OCI-LY3 (cell line): ENCODE measurements around the gene NFIB.

Source experiments
- H2AFZ ChIP-seq: fragments of 200-600, 300-600 bp; shearing (Covaris generic); 2 replicates; pipeline ENCODE4 v1.6.0; 2014; ENCODE audit warnings: antibody characterized with exemption, low read depth, low read length
- H3K27ac ChIP-seq: fragments of 200-600, 300-600 bp; sonication (generic); 2 replicates; pipeline ENCODE4 v1.5.1; 2014; ENCODE audit warnings: mild to moderate bottlenecking, low read length, moderate library complexity, mixed read lengths
- H3K27me3 ChIP-seq: fragments of 200-600, 300-600 bp; sonication (generic); 2 replicates; pipeline ENCODE4 v1.6.1; 2014; ENCODE audit warnings: low read depth, low read length, mixed read lengths
- H3K36me3 ChIP-seq: fragments of 200-600, 300-600 bp; sonication (generic); replicated peaks from 2 replicates; pipeline ENCODE3; 2014; ENCODE audit warnings: low read depth, low read length, mixed read lengths
- H3K4me1 ChIP-seq: fragments of 300-600, 200-600 bp; sonication (generic); 2 replicates; pipeline ENCODE4 v1.6.1; 2014; ENCODE audit warnings: low read length, mixed read lengths
- H3K4me2 ChIP-seq: fragments of 200-600, 300-600 bp; sonication (generic); 2 replicates; pipeline ENCODE4 v1.6.1; 2014; ENCODE audit warnings: low read length, mixed read lengths
- H3K4me3 ChIP-seq: fragments of 300-600, 200-600 bp; sonication (generic); 2 replicates; pipeline ENCODE4 v1.5.1; 2014; ENCODE audit warnings: antibody characterized with exemption, mild to moderate bottlenecking, low read length, moderate library complexity
- H3K79me2 ChIP-seq: fragments of 300-600, 200-600 bp; shearing (Covaris generic); 2 replicates; pipeline ENCODE4 v1.6.1; 2014; ENCODE audit warnings: mild to moderate bottlenecking, low read length, mixed read lengths
- H3K9ac ChIP-seq: fragments of 300-600, 200-600 bp; shearing (Covaris generic); 2 replicates; pipeline ENCODE4 v1.6.0; 2014; ENCODE audit warnings: mild to moderate bottlenecking, low read length, moderate library complexity
- H3K9me3 ChIP-seq: fragments of 200-600, 300-600 bp; shearing (Covaris generic); 2 replicates; pipeline ENCODE4 v1.6.1; 2014; ENCODE audit warnings: low read length, mixed read lengths; ENCODE audit not compliant: insufficient read depth
- H4K20me1 ChIP-seq: fragments of 200-600, 300-600 bp; sonication (generic); 2 replicates; pipeline ENCODE4 v1.6.1; 2016; ENCODE audit warnings: low read length, mixed read lengths; ENCODE audit not compliant: insufficient read depth
- CTCF ChIP-seq: fragments of 200-600, 300-600 bp; sonication (generic); IDR thresholded peaks from 2 replicates; pipeline ENCODE4 v1.5.1; 2014; ENCODE audit warnings: antibody characterized with exemption, low read length, low read depth
- EZH2phosphoT487 ChIP-seq: fragments of 200-600 bp; shearing (Covaris generic); IDR thresholded peaks from 2 replicates; pipeline ENCODE4 v1.6.1; 2018; ENCODE audit warnings: antibody characterized with exemption, mixed run types, low read depth

NFIB gene

GRCh38 chr9:14141699-14142098 is 172.2 kb downstream of the NFIB start:
- H3K4me2 ChIP-seq: no peak overlapping the region
- no peaks in the 10 kb centered on the region for H4K20me1 ChIP-seq
- H3K79me2 ChIP-seq: no peaks in the 10 kb centered on the region
- no peaks in the 10 kb centered on the region for H3K36me3 ChIP-seq
- H3K4me1 ChIP-seq: peaks cover 4% of the 10 kb centered on the region
- no peak overlapping the region for H3K4me3 ChIP-seq
- H3K9me3 ChIP-seq: no peaks in the 10 kb centered on the region
- H3K9ac ChIP-seq: no peak overlapping the region
- H3K27me3 ChIP-seq: no peaks in the 10 kb centered on the region
- no peak for TF ChIP-seq EZH2phosphoT487
- no peak for TF ChIP-seq CTCF
- no peak overlapping the region for H2AFZ ChIP-seq
- no peak overlapping the region for H3K27ac ChIP-seq

- Histone ChIP-seq H3K27me3 (peaks cover 10% of the 10 kb centered on the region; the same call in 1 of the 2 replicates), H2AFZ (no peak overlapping the region), H4K20me1 (no peaks in the 10 kb centered on the region), H3K79me2 (no peaks in the 10 kb centered on the region), H3K9me3 (no peaks in the 10 kb centered on the region), H3K36me3 (no peaks in the 10 kb centered on the region), H3K9ac (no peak overlapping the region), H3K4me3 (no peak overlapping the region), H3K4me2 (no peak overlapping the region), H3K27ac (no peak overlapping the region), H3K4me1 (peaks cover 4% of the 10 kb centered on the region)
- TF ChIP-seq CTCF (no peak), EZH2phosphoT487 (no peak)
Observed at GRCh38 chr9:14140096-14140697, 173.7 kb downstream of the NFIB start.

- H3K79me2 ChIP-seq: no peaks in the 10 kb centered on the region
- H2AFZ ChIP-seq: no peak overlapping the region
- no peak overlapping the region for H3K9ac ChIP-seq
- H3K4me2 ChIP-seq: no peak overlapping the region
- H3K4me1 ChIP-seq: peaks cover 4% of the 10 kb centered on the region
- H3K4me3 ChIP-seq: no peak overlapping the region
- no peaks in the 10 kb centered on the region for H4K20me1 ChIP-seq
- peaks cover 10% of the 10 kb centered on the region; the same call in 1 of the 2 replicates for H3K27me3 ChIP-seq
- no peak overlapping the region for H3K27ac ChIP-seq
- no peak for TF ChIP-seq EZH2phosphoT487
- no peak for TF ChIP-seq CTCF
- no peaks in the 10 kb centered on the region for H3K9me3 ChIP-seq
- no peaks in the 10 kb centered on the region for H3K36me3 ChIP-seq
Observed at GRCh38 chr9:14139287-14139686, 174.7 kb downstream of the NFIB start.

DNA sequence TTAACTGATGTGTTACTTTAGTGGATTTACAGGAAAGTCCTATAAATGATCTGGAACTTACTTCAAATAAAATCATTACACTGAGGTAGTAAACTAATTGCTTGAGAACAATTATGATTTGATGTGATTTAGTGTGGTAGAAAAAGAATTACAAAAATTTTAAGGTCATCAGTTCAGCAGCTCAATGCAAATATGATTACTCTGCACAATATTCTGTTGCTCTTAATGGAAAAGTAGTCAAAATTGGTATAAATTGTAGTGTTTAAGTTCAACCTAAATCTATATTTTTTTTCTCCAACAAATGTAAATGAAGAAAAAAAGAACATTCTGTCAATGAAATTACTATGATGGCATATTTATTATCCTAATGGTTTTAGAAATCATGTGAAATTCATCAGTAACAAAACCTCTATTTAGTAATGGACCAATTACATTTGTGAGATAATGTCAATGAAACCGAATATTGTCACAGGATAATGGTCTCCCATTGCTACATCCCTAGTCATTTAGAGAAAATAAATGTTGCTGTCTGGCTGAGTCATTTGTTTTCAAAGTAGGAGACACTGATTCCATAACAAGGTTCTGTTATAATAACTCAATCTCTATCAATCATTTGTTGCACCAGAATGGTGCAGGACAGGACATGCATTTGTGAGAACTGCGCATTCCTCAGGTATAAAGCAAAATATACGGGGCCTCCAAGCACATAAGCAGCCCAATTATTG is 177.1 kb downstream of the NFIB start:
- H4K20me1 ChIP-seq: no peaks in the 10 kb centered on the region
- no peak for TF ChIP-seq EZH2phosphoT487
- no peak for TF ChIP-seq CTCF
- no peaks in the 10 kb centered on the region for H3K36me3 ChIP-seq

More for the DNA sequence above, 177.1 kb downstream of the NFIB start:
- no peaks in the 10 kb centered on the region for H3K79me2 ChIP-seq
- H3K9ac ChIP-seq: no peak overlapping the region
- peaks cover 10% of the 10 kb centered on the region; the same call in 1 of the 2 replicates for H3K27me3 ChIP-seq
- H3K9me3 ChIP-seq: no peaks in the 10 kb centered on the region
- H3K4me3 ChIP-seq: no peak overlapping the region
- H3K4me2 ChIP-seq: no peak overlapping the region
- peaks cover 4% of the 10 kb centered on the region for H3K4me1 ChIP-seq
- no peak overlapping the region for H3K27ac ChIP-seq
- no peak overlapping the region for H2AFZ ChIP-seq
